Activated T-cell treated with anti-CD3 and anti-CD28 coated beads, Interleukin-2, amount 50 U/mL, for 24 hours (primary cell): Measurements from ENCODE around the gene FIGNL1.
A peak's percentile ranks its signal among the peaks of the same experiment; 100 is the strongest.

Experiments used
- DNase-seq: peaks from one replicate; pipeline ENCODE4 v3.0.0-alpha.2; 2020
- H3K27ac Mint-ChIP-seq: 2 replicates; pipeline ENCODE4 v1.8.0; 2020; ENCODE audit warnings: mild to moderate bottlenecking, mixed read lengths
- H3K27me3 Mint-ChIP-seq: 2 replicates; pipeline ENCODE4 v1.8.0; 2020; ENCODE audit warnings: mixed read lengths
- H3K36me3 Mint-ChIP-seq: 2 replicates; pipeline ENCODE4 v1.8.0; 2020; ENCODE audit warnings: low read depth, mixed read lengths
- H3K4me1 Mint-ChIP-seq: 2 replicates; pipeline ENCODE4 v1.8.0; 2020; ENCODE audit warnings: low read depth, mixed read lengths
- H3K4me3 Mint-ChIP-seq: 2 replicates; pipeline ENCODE4 v1.8.0; 2020; ENCODE audit warnings: mild to moderate bottlenecking, moderate library complexity, mixed read lengths
- H3K9me3 Mint-ChIP-seq: 2 replicates; pipeline ENCODE4 v1.8.0; 2020; ENCODE audit warnings: mixed read lengths

Gene FIGNL1

GRCh38 chr7:50449881-50450589, at the start of gene FIGNL1:
Gene FIGNL1, minus strand, starts transcription at chr7:50450350. Its CDS starts 3,063 bp downstream, at chr7:50447287.
- peaks cover 52% of the 10 kb centered on the region for H3K4me1 Mint-ChIP-seq

GRCh38 chr7:50499092-50499491, 48.9 kb upstream of the FIGNL1 start:
- H3K36me3 Mint-ChIP-seq: no peaks in the 10 kb centered on the region
- DNase-seq: no peak
- no peak overlapping the region for H3K27ac Mint-ChIP-seq
- H3K4me1 Mint-ChIP-seq: peaks cover 5% of the 10 kb centered on the region
- H3K27me3 Mint-ChIP-seq: peaks cover 24% of the 10 kb centered on the region
- no peaks in the 10 kb centered on the region for H3K9me3 Mint-ChIP-seq
- H3K4me3 Mint-ChIP-seq: no peak overlapping the region

More at GRCh38 chr7:50449881-50450589, at the start of gene FIGNL1:
- H3K36me3 Mint-ChIP-seq: peaks cover 40% of the 10 kb centered on the region
- H3K9me3 Mint-ChIP-seq: no peaks in the 10 kb centered on the region
- H3K27ac Mint-ChIP-seq: peak within 1 kb of the TSS; percentile 87
- peak within 1 kb of the TSS; percentile 92 for H3K4me3 Mint-ChIP-seq
- H3K27me3 Mint-ChIP-seq: no peaks in the 10 kb centered on the region
- DNase-seq: peak; percentile 90

- peaks cover 5% of the 10 kb centered on the region for H3K4me1 Mint-ChIP-seq
- H3K9me3 Mint-ChIP-seq: no peaks in the 10 kb centered on the region
- H3K27me3 Mint-ChIP-seq: peaks cover 24% of the 10 kb centered on the region
- no peak for DNase-seq
- H3K36me3 Mint-ChIP-seq: no peaks in the 10 kb centered on the region
- no peak overlapping the region for H3K27ac Mint-ChIP-seq
- H3K4me3 Mint-ChIP-seq: no peak overlapping the region
These were observed 47.8 kb upstream of the FIGNL1 start for GRCh38 chr7:50497968-50498367.

GRCh38 chr7:50497068-50497642, 47.0 kb upstream of the FIGNL1 start:
- Mint-ChIP-seq H3K36me3 (no peaks in the 10 kb centered on the region), H3K9me3 (no peaks in the 10 kb centered on the region), H3K4me3 (no peak overlapping the region), H3K4me1 (peaks cover 5% of the 10 kb centered on the region), H3K27ac (no peak overlapping the region), H3K27me3 (peaks cover 31% of the 10 kb centered on the region)
- no peak for DNase-seq

GRCh38 chr7:50496569-50496968, 46.4 kb upstream of the FIGNL1 start:
- no peak overlapping the region for H3K4me3 Mint-ChIP-seq
- no peaks in the 10 kb centered on the region for H3K9me3 Mint-ChIP-seq
- no peak overlapping the region for H3K27ac Mint-ChIP-seq
- no peak for DNase-seq
- H3K36me3 Mint-ChIP-seq: no peaks in the 10 kb centered on the region
- H3K27me3 Mint-ChIP-seq: peaks cover 33% of the 10 kb centered on the region
- peaks cover 5% of the 10 kb centered on the region for H3K4me1 Mint-ChIP-seq

- peaks cover 39% of the 10 kb centered on the region for H3K27me3 Mint-ChIP-seq
These were observed 45.6 kb upstream of the FIGNL1 start for GRCh38 chr7:50495746-50496145.

GRCh38 chr7:50492770-50493519, 42.8 kb upstream of the FIGNL1 start:
- no peak for DNase-seq
- Mint-ChIP-seq H3K4me3 (no peak overlapping the region), H3K36me3 (no peaks in the 10 kb centered on the region), H3K27ac (no peak overlapping the region), H3K27me3 (peaks cover 31% of the 10 kb centered on the region), H3K9me3 (no peaks in the 10 kb centered on the region), H3K4me1 (peaks cover 5% of the 10 kb centered on the region)

More at GRCh38 chr7:50495746-50496145, 45.6 kb upstream of the FIGNL1 start:
- no peak for DNase-seq
- Mint-ChIP-seq H3K4me3 (no peak overlapping the region), H3K27ac (no peak overlapping the region), H3K9me3 (no peaks in the 10 kb centered on the region), H3K36me3 (no peaks in the 10 kb centered on the region), H3K4me1 (peaks cover 5% of the 10 kb centered on the region)

GRCh38 chr7:50491943-50492342, 41.8 kb upstream of the FIGNL1 start:
- Mint-ChIP-seq H3K9me3 (no peaks in the 10 kb centered on the region), H3K4me3 (no peak overlapping the region), H3K27ac (no peak overlapping the region), H3K27me3 (peaks cover 21% of the 10 kb centered on the region), H3K4me1 (peaks cover 3% of the 10 kb centered on the region), H3K36me3 (no peaks in the 10 kb centered on the region)
- no peak for DNase-seq

- Mint-ChIP-seq H3K27me3 (peaks cover 18% of the 10 kb centered on the region), H3K36me3 (no peaks in the 10 kb centered on the region), H3K27ac (no peak overlapping the region), H3K4me1 (no peaks in the 10 kb centered on the region), H3K4me3 (no peak overlapping the region), H3K9me3 (no peaks in the 10 kb centered on the region)
- DNase-seq: no peak
These were observed 41.1 kb upstream of the FIGNL1 start for GRCh38 chr7:50491209-50491608.

GRCh38 chr7:50488379-50488778, 38.2 kb upstream of the FIGNL1 start:
- no peaks in the 10 kb centered on the region for H3K36me3 Mint-ChIP-seq
- no peak overlapping the region for H3K4me3 Mint-ChIP-seq
- no peaks in the 10 kb centered on the region for H3K9me3 Mint-ChIP-seq
- no peak overlapping the region for H3K27ac Mint-ChIP-seq
- H3K4me1 Mint-ChIP-seq: no peaks in the 10 kb centered on the region
- DNase-seq: no peak
- peaks cover 21% of the 10 kb centered on the region for H3K27me3 Mint-ChIP-seq

- Mint-ChIP-seq H3K27ac (no peak overlapping the region), H3K4me3 (no peak overlapping the region), H3K4me1 (no peaks in the 10 kb centered on the region), H3K9me3 (no peaks in the 10 kb centered on the region), H3K36me3 (no peaks in the 10 kb centered on the region), H3K27me3 (peaks cover 10% of the 10 kb centered on the region)
- DNase-seq: no peak
These were observed 36.4 kb upstream of the FIGNL1 start for GRCh38 chr7:50486512-50486911.

GRCh38 chr7:50481867-50482266, 31.7 kb upstream of the FIGNL1 start:
- H3K9me3 Mint-ChIP-seq: no peaks in the 10 kb centered on the region
- H3K36me3 Mint-ChIP-seq: no peaks in the 10 kb centered on the region
- no peaks in the 10 kb centered on the region for H3K4me1 Mint-ChIP-seq
- no peak overlapping the region for H3K4me3 Mint-ChIP-seq
- no peak for DNase-seq
- peaks cover 3% of the 10 kb centered on the region for H3K27me3 Mint-ChIP-seq
- H3K27ac Mint-ChIP-seq: no peak overlapping the region

- Mint-ChIP-seq H3K4me3 (no peak overlapping the region), H3K4me1 (no peaks in the 10 kb centered on the region), H3K27me3 (peaks cover 5% of the 10 kb centered on the region), H3K9me3 (no peaks in the 10 kb centered on the region), H3K36me3 (no peaks in the 10 kb centered on the region), H3K27ac (no peak overlapping the region)
- DNase-seq: no peak
These were observed 30.6 kb upstream of the FIGNL1 start for GRCh38 chr7:50480797-50481196.

GRCh38 chr7:50479743-50480517, 29.8 kb upstream of the FIGNL1 start:
- no peak for DNase-seq
- Mint-ChIP-seq H3K9me3 (no peaks in the 10 kb centered on the region), H3K27me3 (peaks cover 4% of the 10 kb centered on the region), H3K36me3 (no peaks in the 10 kb centered on the region), H3K4me3 (no peak overlapping the region), H3K27ac (no peak overlapping the region), H3K4me1 (peaks cover 2% of the 10 kb centered on the region)
